T47D (cell line): ENCODE data around the gene RNASEH2B.

Experiments used
- DNase-seq, 2 experiments: peaks; one replicate each; pipeline versions ENCODE4 v3.0.0 to v3.0.0-alpha.2; 2011 to 2012; ENCODE audit warnings: low read depth in 1 of 2, low spot score in 1 of 2
- JUND ChIP-seq: IDR thresholded peaks from 2 replicates; pipeline ENCODE4 v1.6.1; 2012; ENCODE audit warnings: low read depth
- in situ Hi-C: cut with HindIII; loops from 2 replicates; pipeline ENCODE4 v1.10.0; 2016; ENCODE audit warnings: low sequenced_read_pairs, low pct_unique_long_range_greater_than_20kb

Gene RNASEH2B

DNA sequence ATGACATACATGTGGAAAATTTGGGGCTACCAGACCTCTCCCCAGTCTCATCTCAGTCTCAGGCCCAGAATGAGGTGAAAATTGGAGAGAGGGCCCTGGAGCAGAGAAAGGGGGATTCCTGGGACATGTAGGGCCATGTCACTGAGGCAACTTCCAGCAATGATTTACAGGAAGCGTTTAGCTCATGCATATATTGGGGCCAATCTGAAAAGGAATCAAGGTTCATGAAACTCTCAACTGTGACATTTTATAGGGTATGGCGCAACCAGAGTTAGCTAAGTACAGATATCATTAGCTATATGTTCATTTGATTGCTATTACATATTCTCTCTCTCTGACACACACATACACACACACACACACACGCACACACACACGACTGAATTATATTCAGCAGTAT is 86.3 kb downstream of the RNASEH2B start:
- DNase-seq: no peak
- TF ChIP-seq JUND: no peak
- in situ Hi-C loops: no loop called here

DNA sequence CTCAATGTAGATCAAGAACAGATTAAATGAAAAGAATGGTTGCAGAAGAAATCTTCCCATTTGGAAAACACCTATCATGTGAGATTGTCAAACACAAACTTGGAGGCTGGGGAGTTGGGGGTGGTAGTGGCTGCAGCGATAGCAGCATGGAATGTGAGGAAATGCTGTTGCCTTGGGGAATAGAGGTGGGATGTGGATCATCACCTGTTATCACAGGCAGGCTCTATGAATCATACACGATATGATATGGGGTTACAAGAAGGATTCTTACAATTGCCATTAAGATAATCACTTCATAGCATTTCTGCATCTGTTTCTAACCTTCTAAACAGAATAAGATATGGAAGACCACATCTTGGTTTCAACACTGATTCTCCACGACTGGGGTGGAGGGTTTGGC is 88.7 kb downstream of the RNASEH2B start:
- no peak for TF ChIP-seq JUND
- in situ Hi-C loops: no loop called here
- no peak for DNase-seq

DNA sequence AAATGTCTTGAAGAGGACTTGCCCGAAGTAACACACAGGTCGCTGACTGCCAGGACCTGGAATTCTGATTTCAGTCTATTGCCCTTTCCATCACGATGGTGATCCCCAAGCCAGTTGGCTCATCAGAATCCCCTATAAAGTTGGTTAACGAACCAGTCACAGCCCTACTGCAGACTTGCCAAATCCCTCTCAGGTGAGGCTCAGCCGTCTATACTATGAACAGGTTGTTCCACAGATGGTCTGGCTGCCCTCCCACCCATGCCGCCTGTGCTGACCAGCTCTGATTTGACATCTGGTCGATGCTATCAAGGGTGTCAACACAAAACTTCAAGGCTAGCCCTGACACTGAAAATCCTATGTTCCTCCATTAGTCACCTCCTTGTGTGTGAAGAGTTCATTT is 90.0 kb downstream of the RNASEH2B start:
- in situ Hi-C loops: no loop called here
- DNase-seq: no peak
- TF ChIP-seq JUND: no peak

DNA sequence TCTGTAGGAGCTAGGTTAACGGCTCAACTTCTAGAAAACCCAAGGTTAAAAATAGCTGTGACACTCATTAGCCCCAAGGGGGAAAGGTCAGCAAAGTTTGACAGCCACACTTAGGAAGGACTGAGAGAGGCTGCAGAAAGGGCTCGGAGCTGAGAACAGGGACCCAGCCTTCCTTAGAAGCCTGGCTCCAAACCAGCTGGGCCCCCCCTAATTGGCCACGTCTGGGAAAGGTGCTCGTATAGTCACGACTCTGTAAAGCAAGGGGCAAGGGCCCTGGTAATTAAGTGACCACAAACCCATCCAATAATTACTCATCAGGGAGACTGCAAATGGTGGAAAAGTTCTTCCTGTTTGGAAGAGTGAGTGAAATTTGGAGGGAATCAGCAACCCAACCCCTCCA is 90.5 kb downstream of the RNASEH2B start:
- no peak for TF ChIP-seq JUND
- DNase-seq: no peak
- in situ Hi-C loops: no loop called here

DNA sequence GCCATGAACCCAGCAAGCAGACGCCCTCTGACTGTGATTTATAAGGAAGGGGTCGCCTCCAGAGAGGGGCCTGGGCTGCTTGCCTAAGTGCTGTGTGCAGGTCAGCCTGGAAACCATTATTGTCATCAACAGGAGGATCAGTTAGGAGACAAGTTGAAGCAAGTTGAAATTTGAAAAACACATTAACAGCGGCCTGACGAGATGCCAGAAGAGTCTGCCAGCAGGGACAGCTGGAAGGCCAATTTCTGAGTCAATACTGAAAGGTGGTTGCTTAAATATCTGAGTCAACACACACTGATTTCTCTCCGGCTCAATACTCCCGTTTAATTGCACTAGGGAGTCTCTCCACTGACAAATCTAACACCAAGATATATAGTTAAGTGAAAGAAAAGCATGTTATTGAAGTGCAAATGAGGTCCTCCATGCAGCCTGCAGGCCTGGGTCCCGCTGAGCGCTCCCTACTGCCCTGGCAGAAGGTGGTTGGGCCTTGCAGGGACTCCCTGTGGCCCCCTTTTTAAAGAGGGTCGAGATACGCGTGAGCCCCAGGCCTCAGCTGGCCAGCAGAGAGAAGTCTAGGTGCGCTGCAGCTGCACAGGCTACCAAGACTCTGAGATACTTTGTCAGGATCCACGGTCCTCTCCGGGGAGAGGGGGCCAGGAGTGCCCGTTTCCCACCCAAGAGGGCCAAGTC is 91.1 kb downstream of the RNASEH2B start:
- peak in 1 of 2 experiments; percentile 36 for DNase-seq
- in situ Hi-C loops: no loop called here
- TF ChIP-seq JUND: no peak

DNA sequence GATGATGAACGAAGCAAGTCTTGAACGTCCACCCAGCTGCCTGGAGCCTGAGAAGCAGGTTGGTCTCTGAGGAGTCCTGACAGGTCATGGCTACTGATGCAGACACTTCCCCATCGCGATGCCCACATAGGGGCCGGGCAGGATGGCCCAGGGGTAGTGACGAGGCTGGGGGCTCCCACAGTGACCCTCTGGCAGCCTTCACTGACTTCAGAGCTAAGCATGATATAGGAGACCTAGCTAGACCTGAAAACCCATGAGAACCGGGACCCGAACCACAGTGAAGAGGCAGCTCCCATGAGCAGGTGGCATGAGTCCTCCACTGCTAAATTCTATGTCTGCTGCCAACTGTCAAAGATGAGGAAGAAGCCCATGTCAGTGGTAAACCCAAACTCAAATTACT is 91.7 kb downstream of the RNASEH2B start:
- in situ Hi-C loops: no loop called here
- DNase-seq: no peak

DNA sequence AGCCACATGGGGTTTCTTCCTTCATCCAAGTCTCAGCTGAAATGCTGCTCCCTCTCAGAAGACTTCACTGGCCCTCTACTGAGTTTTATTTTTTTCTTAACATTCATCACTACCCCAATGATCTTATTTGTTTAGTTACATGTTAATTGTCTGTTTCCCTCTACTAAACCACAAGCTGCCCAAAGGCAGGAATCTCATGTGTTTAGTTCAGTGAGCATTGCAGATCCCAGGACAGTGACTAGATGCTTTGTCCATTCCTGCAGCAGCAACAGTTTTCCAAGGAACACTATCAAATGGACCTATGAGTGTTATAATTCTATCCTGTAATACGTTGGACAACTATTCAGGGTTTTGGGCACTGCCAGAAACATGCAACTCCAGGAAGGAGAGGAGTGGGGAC is 93.1 kb downstream of the RNASEH2B start:
- DNase-seq: no peak
- TF ChIP-seq JUND: no peak
- in situ Hi-C loops: no loop called here

More for the DNA sequence above, 91.7 kb downstream of the RNASEH2B start:
- no peak for TF ChIP-seq JUND

DNA sequence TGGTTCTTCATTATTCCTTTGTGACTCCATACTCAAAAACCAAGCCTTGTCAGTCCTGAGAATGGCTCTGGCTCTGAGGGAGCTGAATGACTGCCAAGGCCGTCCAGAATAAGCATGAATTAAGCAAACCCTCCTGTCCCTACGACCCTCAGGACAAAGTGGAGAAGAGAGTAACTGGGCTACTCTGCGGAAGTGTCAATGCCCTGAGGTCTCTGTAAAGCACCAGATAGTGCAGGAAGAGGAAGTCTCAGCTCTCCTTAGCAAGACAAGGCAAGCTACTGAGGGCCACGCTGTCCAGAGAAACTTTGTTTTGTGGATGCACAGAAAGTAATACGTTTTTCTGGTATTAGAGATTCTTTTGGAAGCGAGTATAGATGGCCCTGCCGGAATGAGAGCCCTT is 94.1 kb downstream of the RNASEH2B start:
- no peak for TF ChIP-seq JUND
- in situ Hi-C loops: no loop called here
- DNase-seq: no peak

DNA sequence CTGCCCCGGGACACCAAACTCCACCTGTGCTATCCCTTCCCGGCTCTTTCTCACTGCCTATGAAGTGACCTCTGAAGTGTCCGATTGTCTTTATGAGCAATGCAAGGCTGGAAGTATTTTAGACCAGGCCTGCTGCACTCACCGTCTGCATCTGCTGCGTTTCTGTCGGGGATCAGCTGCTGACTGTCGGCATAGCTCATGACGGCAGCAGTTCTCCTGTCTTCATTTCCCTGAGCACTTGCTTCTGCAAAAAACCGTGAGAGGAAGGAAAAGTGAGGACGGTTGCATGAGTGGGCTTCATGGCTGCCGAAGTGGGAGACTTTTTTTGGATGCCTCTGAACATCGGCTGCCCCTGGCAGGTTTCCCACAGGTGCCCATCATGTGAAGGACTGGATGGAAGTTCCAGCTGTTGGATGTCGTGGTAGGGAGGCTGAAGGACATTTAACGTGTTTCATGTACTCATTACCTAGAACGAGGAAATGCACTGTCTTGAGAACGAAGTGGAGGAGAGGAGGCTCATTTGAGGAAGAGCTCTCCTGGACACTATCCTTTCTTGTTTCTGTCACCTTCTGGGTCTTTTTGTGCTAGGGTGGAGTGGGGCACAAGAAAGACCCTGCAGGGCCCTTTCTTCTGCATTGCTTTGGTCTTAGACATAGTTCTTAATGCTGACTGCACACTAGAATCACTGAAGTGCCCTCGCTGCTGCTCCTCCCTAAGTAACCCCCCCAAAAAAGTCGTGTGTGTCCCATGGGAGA is 94.7 kb downstream of the RNASEH2B start:
- no peak for TF ChIP-seq JUND
- no peak for DNase-seq
- in situ Hi-C loops: no loop called here

DNA sequence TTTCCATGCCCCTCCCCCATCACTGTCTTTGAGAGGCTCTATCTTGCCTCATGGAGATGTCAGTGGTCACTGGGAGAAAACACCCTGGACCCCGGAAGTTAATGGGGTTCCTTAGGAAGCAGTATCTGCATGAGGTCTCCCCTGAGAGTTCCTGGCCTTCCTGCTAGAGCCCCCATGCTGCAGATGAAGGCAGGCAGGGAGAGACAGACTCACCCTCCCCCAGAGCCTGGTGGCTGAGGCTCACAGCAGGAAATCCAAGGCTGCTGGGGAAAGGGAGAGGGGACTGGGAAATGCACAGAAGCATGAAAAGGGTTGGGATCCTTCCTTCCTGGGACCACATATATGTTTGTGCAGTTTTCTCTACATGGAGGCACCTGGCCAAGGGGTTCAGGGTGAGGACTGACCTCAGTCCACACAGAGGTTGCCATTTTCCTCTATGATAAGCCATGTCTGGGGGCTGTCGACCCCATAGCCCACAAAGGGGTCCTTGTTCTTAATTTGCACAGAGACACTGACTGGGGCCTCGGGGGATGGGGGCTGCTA is 95.4 kb downstream of the RNASEH2B start:
- TF ChIP-seq JUND: no peak
- in situ Hi-C loops: no loop called here
- no peak for DNase-seq

DNA sequence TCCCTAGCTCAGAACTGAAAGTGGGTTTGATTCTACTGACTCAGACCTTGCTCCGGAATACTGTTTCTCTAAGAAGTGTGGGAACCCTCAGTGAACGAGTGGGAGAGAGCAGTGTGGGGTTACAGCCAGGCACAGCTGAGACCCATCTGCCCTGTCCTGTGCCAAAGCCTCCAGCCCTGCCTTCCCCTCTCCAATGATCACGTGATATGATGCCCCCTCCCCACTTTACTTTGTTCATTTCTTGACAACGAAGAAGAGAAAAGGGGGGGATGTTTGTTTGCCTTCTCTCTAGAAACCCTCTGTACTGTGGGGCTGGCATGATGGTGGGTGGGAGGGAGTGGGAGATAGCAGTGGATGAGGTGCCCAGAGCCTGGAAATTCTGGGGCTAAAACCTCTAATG is 96.0 kb downstream of the RNASEH2B start:
- no peak for DNase-seq
- in situ Hi-C loops: no loop called here
- TF ChIP-seq JUND: no peak
